GM19043 (cell line): ENCODE measurements around the gene NCAM1.

ENCODE experiments used
- ATAC-seq: cut with Tn5 transposase; IDR thresholded peaks from one replicate; pipeline ENCODE4 v1.9.1; 2021; ENCODE audit warnings: low read depth; ENCODE audit not compliant: unreplicated experiment

NCAM1 gene

GRCh38 chr11:113162592-113162962, 201.4 kb downstream of the NCAM1 start:
- no peak for ATAC-seq

- no peak for ATAC-seq
These were observed 202.2 kb downstream of the NCAM1 start for GRCh38 chr11:113163291-113164030.

GRCh38 chr11:113166280-113166679, 205.1 kb downstream of the NCAM1 start:
- no peak for ATAC-seq

GRCh38 chr11:113167599-113167998, 206.4 kb downstream of the NCAM1 start:
- no peak for ATAC-seq

- no peak for ATAC-seq
These were observed 207.4 kb downstream of the NCAM1 start for GRCh38 chr11:113168354-113169342.

GRCh38 chr11:113172382-113172951, 211.2 kb downstream of the NCAM1 start:
- ATAC-seq, result no peak

GRCh38 chr11:113173126-113173525, 211.9 kb downstream of the NCAM1 start:
- ATAC-seq, result no peak

GRCh38 chr11:113174882-113175281, 213.7 kb downstream of the NCAM1 start:
- ATAC-seq, result no peak

- ATAC-seq, result no peak
These were observed 215.6 kb downstream of the NCAM1 start for GRCh38 chr11:113176599-113177360.

- no peak for ATAC-seq
These were observed 216.5 kb downstream of the NCAM1 start for GRCh38 chr11:113177671-113178070.

GRCh38 chr11:113178381-113179070, 217.3 kb downstream of the NCAM1 start:
- no peak for ATAC-seq

- no peak for ATAC-seq
These were observed 218.0 kb downstream of the NCAM1 start for GRCh38 chr11:113179181-113179704.

- no peak for ATAC-seq
These were observed 219.9 kb downstream of the NCAM1 start for GRCh38 chr11:113181094-113181493.

- no peak for ATAC-seq
These were observed 221.1 kb downstream of the NCAM1 start for GRCh38 chr11:113182288-113182687.

- ATAC-seq, result no peak
These were observed 223.3 kb downstream of the NCAM1 start for GRCh38 chr11:113184498-113184897.

- ATAC-seq, result no peak
These were observed 227.2 kb downstream of the NCAM1 start for GRCh38 chr11:113188371-113188834.

GRCh38 chr11:113189909-113190667, 228.9 kb downstream of the NCAM1 start:
- no peak for ATAC-seq

GRCh38 chr11:113192121-113192925, 231.1 kb downstream of the NCAM1 start:
- ATAC-seq, result no peak
